ENCODE measurements around the gene BCAS3.
"Not testable (repeated sequence)": the region's sequence is repeated elsewhere in the genome, so short reads cannot be mapped to it uniquely, and the experiment has no call there.

The BCAS3 gene

GRCh38 chr17:60804831-60805230 lies 127.2 kb downstream of the BCAS3 start:
- no peak for DNase-seq

GRCh38 chr17:60809421-60809820 lies 131.8 kb downstream of the BCAS3 start:
- DNase-seq, result no peak

GRCh38 chr17:60814941-60815340 lies 137.3 kb downstream of the BCAS3 start:
- DNase-seq, result not testable (repeated sequence)

- no peak for DNase-seq
Observed at GRCh38 chr17:60817192-60817591, 139.5 kb downstream of the BCAS3 start.

GRCh38 chr17:60819447-60820130 lies 141.9 kb downstream of the BCAS3 start:
- no peak for DNase-seq

GRCh38 chr17:60823515-60823914 lies 145.9 kb downstream of the BCAS3 start:
- DNase-seq, result no peak

- DNase-seq, result no peak
Observed at GRCh38 chr17:60825351-60825750, 147.7 kb downstream of the BCAS3 start.

- DNase-seq, result no peak
Observed at GRCh38 chr17:60827943-60828342, 150.3 kb downstream of the BCAS3 start.

- DNase-seq, result no peak
Observed at GRCh38 chr17:60832151-60832585, 154.5 kb downstream of the BCAS3 start.

- no peak for DNase-seq
Observed at GRCh38 chr17:60832631-60833030, 155.0 kb downstream of the BCAS3 start.

- no peak for DNase-seq
Observed at GRCh38 chr17:60840456-60840855, 162.8 kb downstream of the BCAS3 start.

GRCh38 chr17:60845012-60845411 lies 167.4 kb downstream of the BCAS3 start:
- DNase-seq, result no peak

- DNase-seq, result no peak
Observed at GRCh38 chr17:60846175-60846574, 168.5 kb downstream of the BCAS3 start.

- DNase-seq, result no peak
Observed at GRCh38 chr17:60851181-60851580, 173.5 kb downstream of the BCAS3 start.

- no peak for DNase-seq
Observed at GRCh38 chr17:60857556-60858080, 180.0 kb downstream of the BCAS3 start.

- DNase-seq, result no peak
Observed at GRCh38 chr17:60862482-60862881, 184.8 kb downstream of the BCAS3 start.

GRCh38 chr17:60863892-60864707 lies 186.4 kb downstream of the BCAS3 start:
- no peak for DNase-seq

- no peak for DNase-seq
Observed at GRCh38 chr17:60864708-60865005, 187.0 kb downstream of the BCAS3 start.

GRCh38 chr17:60874772-60875171 lies 197.1 kb downstream of the BCAS3 start:
- DNase-seq, result no peak

- not testable (repeated sequence) for DNase-seq
Observed at GRCh38 chr17:60886731-60887613, 209.3 kb downstream of the BCAS3 start.

- DNase-seq, result no peak
Observed at GRCh38 chr17:60887614-60888028, 210.0 kb downstream of the BCAS3 start.

- no peak for DNase-seq
Observed at GRCh38 chr17:60888812-60889709, 211.4 kb downstream of the BCAS3 start.

Measured in NCI-H1436 treated with DMSO at 0.1 percent for 48 hours (cell line).